K562 (cell line): ENCODE data around the gene ETNK1. TPM values are rescaled to one million over a fixed set of nuclear protein-coding genes. Genes with fewer than 3 reads are reported as not detected.

ENCODE experiments used
- ATAC-seq: fragments of 200-7000 bp; cut with Tn5 transposase; 3 replicates; pipeline ENCODE4 v1.9.1; 2020; ENCODE audit warnings: moderate library complexity
- BruUV-seq: library from RNA; stranded (reverse); fragments of 400-500 nt; replicated peaks from 2 replicates; lab custom pipeline; 2021; lab: Mats Ljungman, UMichigan
- CTCF ChIA-PET: fragments of 300-600 bp; formaldehyde crosslinking; extraction: SDS; loops from one replicate; lab custom pipeline; 2021; ENCODE audit warnings: low intra/inter-chr PET ratio; lab: Yijun Ruan, JAX
- POLR2A ChIA-PET: fragments of 300-600, 350-650 bp; sonication (Branson Sonifier 250); formaldehyde crosslinking; extraction: SDS; loops from one replicate; lab custom pipeline; 2021; ENCODE audit warnings: antibody characterized with exemption, inconsistent platforms; lab: Yijun Ruan, JAX
- DNase-seq, 4 experiments: peaks; one replicate each; pipeline versions ENCODE4 v3.0.0 to v3.0.0-alpha.2; 2011 to 2018; ENCODE audit warnings: low spot score in 3 of 4, mixed read lengths in 3 of 4; ENCODE audit errors: extremely low read depth in 1 of 4
- FAIRE-seq: peaks from 2 replicates; lab custom pipeline; 2011; peaks lifted over from hg19 to GRCh38; lab: Jason Lieb, UNC
- H2AFZ ChIP-seq: 2 replicates; pipeline ENCODE4 v1.6.0; 2011; ENCODE audit warnings: low read depth, low read length, control low read depth, inconsistent platforms
- H3K27ac ChIP-seq: fragments of 200-600 bp; 3 replicates; pipeline ENCODE4 v1.8.0; 2011; ENCODE audit warnings: low read depth, mild to moderate bottlenecking, control low read depth, inconsistent platforms, low read length, moderate library complexity, mixed read lengths; ENCODE audit errors: extremely low read depth
- H3K27me3 ChIP-seq, 2 experiments: fragments of 300-600 bp in 1 of 2; 2 replicates in 1 of 2; 3 replicates in 1 of 2; pipeline versions ENCODE4 v1.6.0 to v1.8.0; 2011; ENCODE audit warnings: inconsistent platforms in 2 of 2, low read length in 2 of 2, mild to moderate bottlenecking in 1 of 2, mixed read lengths in 1 of 2, moderate library complexity in 1 of 2; ENCODE audit not compliant: control insufficient read depth in 2 of 2, insufficient read depth in 2 of 2
- H3K36me3 ChIP-seq: fragments of 300-600 bp; 3 replicates; pipeline ENCODE4 v1.8.0; 2011; ENCODE audit warnings: mild to moderate bottlenecking, low read length, inconsistent platforms; ENCODE audit not compliant: control insufficient read depth, insufficient read depth
- H3K4me1 ChIP-seq, 2 experiments: fragments of 200-600 bp in 1 of 2; replicated peaks in 1 of 2; 2 replicates in 1 of 2; 3 replicates in 1 of 2; pipeline versions ENCODE4 v1.5.1 to v1.8.0; 2011; ENCODE audit warnings: inconsistent platforms in 2 of 2, low read length in 2 of 2, mild to moderate bottlenecking in 1 of 2, mixed read lengths in 1 of 2, moderate library complexity in 1 of 2; ENCODE audit not compliant: control insufficient read depth in 2 of 2, insufficient read depth in 2 of 2
- H3K4me2 ChIP-seq: 2 replicates; pipeline ENCODE4 v1.6.1; 2011; ENCODE audit warnings: low read length, control low read depth, inconsistent platforms, mixed read lengths; ENCODE audit not compliant: insufficient read depth
- H3K4me3 ChIP-seq: fragments of 200-600 bp; sonication (generic), shearing (Covaris generic); 2 replicates; pipeline ENCODE4 v1.5.1; 2016; ENCODE audit warnings: control low read depth, inconsistent platforms
- H3K79me2 ChIP-seq: fragments of 200-600 bp; 3 replicates; pipeline ENCODE4 v1.8.0; 2011; ENCODE audit warnings: low read length, inconsistent platforms; ENCODE audit not compliant: control insufficient read depth, insufficient read depth
- H3K9ac ChIP-seq, 2 experiments: 2 replicates each; pipeline versions ENCODE4 v1.6.0 to v1.6.1; 2011; ENCODE audit warnings: low read depth in 2 of 2, low read length in 2 of 2, control low read depth in 1 of 2, inconsistent platforms in 1 of 2, mild to moderate bottlenecking in 1 of 2, mixed read lengths in 1 of 2; ENCODE audit not compliant: insufficient read depth in 1 of 2
- H3K9me1 ChIP-seq: one replicate; pipeline ENCODE4 v1.6.0; 2011; ENCODE audit warnings: inconsistent platforms, mild to moderate bottlenecking, low read length, moderate library complexity; ENCODE audit not compliant: control insufficient read depth, insufficient read depth
- H3K9me3 ChIP-seq: replicated peaks from 2 replicates; pipeline ENCODE4 v1.5.1; 2011; ENCODE audit warnings: low read depth, low read length, inconsistent platforms; ENCODE audit not compliant: control insufficient read depth, insufficient read depth
- H4K20me1 ChIP-seq: replicated peaks from 2 replicates; pipeline ENCODE4 v1.6.1; 2011; ENCODE audit warnings: low read length, inconsistent platforms, mixed read lengths; ENCODE audit not compliant: control insufficient read depth, insufficient read depth
- HDGF ChIP-seq: fragments of 450-650 bp; IDR thresholded peaks from 2 replicates; pipeline ENCODE4 v1.6.1; 2016
- STAT5B ChIP-seq: fragments of 250-450 bp; sonication (Bioruptor Pico); IDR thresholded peaks from 2 replicates; pipeline ENCODE4 v1.8.0; 2021; ENCODE audit warnings: mild to moderate bottlenecking, inconsistent platforms
- TEAD4 ChIP-seq, 2 experiments: sonication (generic) in 1 of 2; formaldehyde crosslinking in 1 of 2; IDR thresholded peaks; 2 replicates each; pipeline versions ENCODE4 v1.6.1 to v1.8.0; 2012 to 2022; ENCODE audit warnings: borderline replicate concordance in 1 of 2, inconsistent platforms in 1 of 2, low read length in 1 of 2, mild to moderate bottlenecking in 1 of 2, missing genetic modification reagents in 1 of 2
- ZNF431 ChIP-seq: sonication (generic); formaldehyde crosslinking; IDR thresholded peaks from 2 replicates; pipeline ENCODE4 v1.8.0; 2022; ENCODE audit warnings: mild to moderate bottlenecking, missing genetic modification reagents
- ZNF766 ChIP-seq: fragments of 200-800 bp; sonication (Bioruptor generic); conservative IDR thresholded peaks from 2 replicates; pipeline ENCODE4 v1.6.1; 2016; ENCODE audit warnings: missing genetic modification characterization, missing compliant biosample characterization
- WGBS: fragments of 100-300 bp; shearing (Covaris generic); methylation state at CpG from one replicate; pipeline ENCODE4 v1.1.6; 2016; ENCODE audit warnings: low coverage, mixed read lengths; ENCODE audit not compliant: insufficient coverage; ENCODE audit errors: missing lambda C conversion rate; 5-methylcytosine and 5-hydroxymethylcytosine counted together
- in situ Hi-C: fragments of 300-500 bp; cut with MboI; formaldehyde crosslinking; loops from 4 replicates; pipeline ENCODE4 v1.15.0; 2018; ENCODE audit warnings: inconsistent platforms, mixed read lengths
- intact Hi-C: fragments of 100-400 bp; cut with micrococcal nuclease; formaldehyde crosslinking; loops from 2 replicates; pipeline ENCODE4 v1.14.2; 2022
- polyA plus RNA-seq, 8 experiments: library from polyadenylated mRNA; depleted of rRNA in 4 of 8; stranded (reverse) in 5 of 8; unstranded in 3 of 8; fragments of >200 nt; fragmentation: Nextera tagmentation in 2 of 8; fragmentation: Illumina TruSeq in 1 of 8; extraction: Ambion mirVana in 2 of 8; extraction: Trizol in 1 of 8; gene quantifications; 2 replicates each; pipeline versions ENCODE4 v1.2.1 to v1.2.3, GENCODE V29; 2011 to 2014; ENCODE audit warnings: inconsistent platforms in 1 of 8, missing spikeins in 1 of 8
- total RNA-seq, 7 experiments: library from RNA; depleted of rRNA in 6 of 7; stranded (reverse); fragments of >200 nt in 6 of 7; fragmentation: Illumina TruSeq in 2 of 7; extraction: Trizol in 2 of 7; gene quantifications; 2 replicates each; pipeline versions ENCODE4 v1.2.1 to v1.2.3, GENCODE V29; 2011 to 2021; ENCODE audit warnings: low replicate concordance in 1 of 7
- TF ChIP-seq, protein P1 (sequence below): sonication (generic); IDR thresholded peaks from 2 replicates; pipeline ENCODE4 v1.6.1; 2016
- TF ChIP-seq, protein P2 (sequence below): fragments of 250-450 bp; sonication (Bioruptor Pico); IDR thresholded peaks from 2 replicates; pipeline ENCODE4 v1.8.0; 2022; ENCODE audit warnings: inconsistent platforms

The ETNK1 gene
- total and polyA plus RNA-seq, 9 of the 15 experiments (the other 6 are each of a cell fraction or from before 2014, with no cell fraction given), result 10.0 to 70.5 (median 36.0) TPM

DNA sequence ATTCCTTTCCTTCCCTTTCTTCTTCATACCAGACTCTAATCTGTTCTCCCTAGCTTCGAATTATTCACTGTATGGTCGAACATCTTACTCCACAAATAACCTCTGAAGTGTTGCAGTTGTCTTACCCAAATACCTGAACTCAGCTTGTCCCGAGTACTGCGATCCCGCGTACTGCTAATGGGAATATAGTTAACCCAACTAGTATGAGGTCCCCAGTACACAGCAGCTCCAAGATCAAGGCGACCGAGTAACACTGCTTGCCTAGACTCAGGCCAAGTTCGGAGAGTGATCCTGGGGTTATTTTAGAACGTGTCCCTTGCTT, 462 bp upstream of the ETNK1 start:
- Histone ChIP-seq H3K4me3 (peak overlapping the region; percentile 56), H3K9ac (peak overlapping the region; percentile 78 to 97), H3K27me3 (no peaks in the 10 kb centered on the region), H3K9me3 (peaks cover 7% of the 10 kb centered on the region; the same call in 1 of the 2 replicates), H3K4me2 (peak overlapping the region; percentile 97), H3K36me3 (no peaks in the 10 kb centered on the region), H3K9me1 (no peaks in the 10 kb centered on the region), H4K20me1 (no peaks in the 10 kb centered on the region), H3K4me1 (peaks cover 5 to 10% of the 10 kb centered on the region in 2 experiments; a peak in 3 of 5 replicates), H3K79me2 (peaks cover 45% of the 10 kb centered on the region), H3K27ac (peak overlapping the region; percentile 93), H2AFZ (peak overlapping the region; percentile 100)
- in situ Hi-C loops (no loop called here), intact Hi-C loops (no loop called here)
- TF ChIP-seq ZNF431 (CRISPR knock-in tag) (0 out of 2 replicates have a peak, but pooled peaks have one; percentile 14), STAT5B (no peak), HDGF (0 out of 2 replicates have a peak, but pooled peaks have one; percentile 27), ZNF766 (CRISPR knock-in tag) (no peak), TEAD4 (IDR thresholded peaks at IDR 0.05; ENCODE audit: low read length) (no peak), TEAD4 (CRISPR knock-in tag; IDR thresholded peaks at IDR 0.05; ENCODE audit: borderline replicate concordance) (no peak)
- TF ChIP-seq, protein P1, sequence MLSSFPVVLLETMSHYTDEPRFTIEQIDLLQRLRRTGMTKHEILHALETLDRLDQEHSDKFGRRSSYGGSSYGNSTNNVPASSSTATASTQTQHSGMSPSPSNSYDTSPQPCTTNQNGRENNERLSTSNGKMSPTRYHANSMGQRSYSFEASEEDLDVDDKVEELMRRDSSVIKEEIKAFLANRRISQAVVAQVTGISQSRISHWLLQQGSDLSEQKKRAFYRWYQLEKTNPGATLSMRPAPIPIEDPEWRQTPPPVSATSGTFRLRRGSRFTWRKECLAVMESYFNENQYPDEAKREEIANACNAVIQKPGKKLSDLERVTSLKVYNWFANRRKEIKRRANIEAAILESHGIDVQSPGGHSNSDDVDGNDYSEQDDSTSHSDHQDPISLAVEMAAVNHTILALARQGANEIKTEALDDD, result 0 out of 2 replicates have a peak, but pooled peaks have one; percentile 22
- TF ChIP-seq, protein P2, sequence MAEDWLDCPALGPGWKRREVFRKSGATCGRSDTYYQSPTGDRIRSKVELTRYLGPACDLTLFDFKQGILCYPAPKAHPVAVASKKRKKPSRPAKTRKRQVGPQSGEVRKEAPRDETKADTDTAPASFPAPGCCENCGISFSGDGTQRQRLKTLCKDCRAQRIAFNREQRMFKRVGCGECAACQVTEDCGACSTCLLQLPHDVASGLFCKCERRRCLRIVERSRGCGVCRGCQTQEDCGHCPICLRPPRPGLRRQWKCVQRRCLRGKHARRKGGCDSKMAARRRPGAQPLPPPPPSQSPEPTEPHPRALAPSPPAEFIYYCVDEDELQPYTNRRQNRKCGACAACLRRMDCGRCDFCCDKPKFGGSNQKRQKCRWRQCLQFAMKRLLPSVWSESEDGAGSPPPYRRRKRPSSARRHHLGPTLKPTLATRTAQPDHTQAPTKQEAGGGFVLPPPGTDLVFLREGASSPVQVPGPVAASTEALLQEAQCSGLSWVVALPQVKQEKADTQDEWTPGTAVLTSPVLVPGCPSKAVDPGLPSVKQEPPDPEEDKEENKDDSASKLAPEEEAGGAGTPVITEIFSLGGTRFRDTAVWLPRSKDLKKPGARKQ (CRISPR knock-in tag), result peak; percentile 80; the same call in 1 of the 2 replicates
- no peak for FAIRE-seq
- POLR2A ChIA-PET, result interaction anchor here (0.7 to 1.2 kb wide), 4 partner anchors 18 to 488 kb away, joined by 3 read pairs; no protein-coding TSS in a partner anchor
- no peak for DNase-seq
- WGBS, result 45% methylated on average over 10 of the region's 10 CpGs
- CTCF ChIA-PET, result no interaction called here
- no peak; the same call in 2 of the 3 replicates for ATAC-seq
- TSS peak; percentile 96 for BruUV-seq
